Measurements from ENCODE around the gene PHYKPL. TPM values are rescaled to one million over a fixed set of nuclear protein-coding genes. Genes with fewer than 3 reads are reported as not detected.

PHYKPL gene
- polyA plus RNA-seq, 1 donor (not counting 4 experiments of a cell fraction or from before 2014, with no cell fraction given): 38.8 TPM

GRCh38 chr5:178215280-178216002, 17.2 kb downstream of the PHYKPL start:
- FAIRE-seq: no peak
- no peak overlapping the region for H3K9ac ChIP-seq (ENCODE audit: control insufficient read depth, extremely low read depth, insufficient read depth, low read length)
- H3K27ac ChIP-seq (ENCODE audit: control insufficient read depth, insufficient read depth, low read length): no peak overlapping the region
- peaks cover 19% of the 10 kb centered on the region for H4K20me1 ChIP-seq (ENCODE audit: control insufficient read depth, extremely low read depth, insufficient read depth, low read length)
- H2AFZ ChIP-seq (ENCODE audit: control insufficient read depth, low read length): no peak overlapping the region
- no peak for TF ChIP-seq CTCF (optimal IDR thresholded peaks at IDR 0.05 in 1 of 3, IDR thresholded peaks at IDR 0.05 in 1 of 3, conservative IDR thresholded peaks at IDR 0.05 in 1 of 3; ENCODE audit: extremely low read depth in 1 of 3, insufficient read depth in 2 of 3, low read length in 3 of 3)
- no peak for TF ChIP-seq EZH2 (IDR thresholded peaks at IDR 0.05; ENCODE audit: low read length)
- H3K4me1 ChIP-seq (ENCODE audit: control insufficient read depth, extremely low read depth, insufficient read depth, low read length): no peaks in the 10 kb centered on the region
- dilution Hi-C loops (cut with MboI; ENCODE audit: extremely low pct_ligation_motif_present, low sequenced_read_pairs): no loop called here
- H3K9me1 ChIP-seq (ENCODE audit: control insufficient read depth, extremely low read depth, insufficient read depth, low read length): peaks cover 4% of the 10 kb centered on the region
- H3K79me2 ChIP-seq (ENCODE audit: control insufficient read depth, insufficient read depth, low read length): no peaks in the 10 kb centered on the region
- H3K36me3 ChIP-seq (ENCODE audit: control insufficient read depth in 2 of 2, extremely low read depth in 1 of 2, insufficient read depth in 2 of 2, low read length in 2 of 2): peaks cover 30 to 38% of the 10 kb centered on the region in 2 experiments
- no peaks in the 10 kb centered on the region for H3K9me3 ChIP-seq (ENCODE audit: control insufficient read depth, low read depth, low read length)
- no peaks in the 10 kb centered on the region for H3K27me3 ChIP-seq (ENCODE audit: control insufficient read depth, extremely low read depth, insufficient read depth, low read length)
- H3K4me2 ChIP-seq (ENCODE audit: control insufficient read depth, extremely low read depth, insufficient read depth, low read depth, low read length): no peak overlapping the region
- no peak overlapping the region for H3K4me3 ChIP-seq (ENCODE audit: control insufficient read depth in 2 of 3, extremely low read depth in 1 of 3, insufficient read depth in 2 of 3, low read depth in 1 of 3, low read length in 3 of 3)
- DNase-seq (ENCODE audit: low read depth, low spot score): no peak

- H2AFZ ChIP-seq (ENCODE audit: control insufficient read depth, low read length): no peak overlapping the region
- H3K27me3 ChIP-seq (ENCODE audit: control insufficient read depth, extremely low read depth, insufficient read depth, low read length): no peaks in the 10 kb centered on the region
- H3K9ac ChIP-seq (ENCODE audit: control insufficient read depth, extremely low read depth, insufficient read depth, low read length): no peak overlapping the region
- H3K36me3 ChIP-seq (ENCODE audit: control insufficient read depth in 2 of 2, extremely low read depth in 1 of 2, insufficient read depth in 2 of 2, low read length in 2 of 2): peaks cover 41 to 46% of the 10 kb centered on the region in 2 experiments
- H3K4me2 ChIP-seq (ENCODE audit: control insufficient read depth, extremely low read depth, insufficient read depth, low read depth, low read length): no peak overlapping the region
- no peak overlapping the region for H3K27ac ChIP-seq (ENCODE audit: control insufficient read depth, insufficient read depth, low read length)
- TF ChIP-seq CTCF (optimal IDR thresholded peaks at IDR 0.05 in 1 of 3, IDR thresholded peaks at IDR 0.05 in 1 of 3, conservative IDR thresholded peaks at IDR 0.05 in 1 of 3; ENCODE audit: extremely low read depth in 1 of 3, insufficient read depth in 2 of 3, low read length in 3 of 3) (no peak), EZH2 (IDR thresholded peaks at IDR 0.05; ENCODE audit: low read length) (no peak)
- H3K9me3 ChIP-seq (ENCODE audit: control insufficient read depth, low read depth, low read length): no peaks in the 10 kb centered on the region
- dilution Hi-C loops (cut with MboI; ENCODE audit: extremely low pct_ligation_motif_present, low sequenced_read_pairs): no loop called here
- H3K9me1 ChIP-seq (ENCODE audit: control insufficient read depth, extremely low read depth, insufficient read depth, low read length): peaks cover 4% of the 10 kb centered on the region
- no peaks in the 10 kb centered on the region for H3K4me1 ChIP-seq (ENCODE audit: control insufficient read depth, extremely low read depth, insufficient read depth, low read length)
- no peak overlapping the region for H3K4me3 ChIP-seq (ENCODE audit: control insufficient read depth in 2 of 3, extremely low read depth in 1 of 3, insufficient read depth in 2 of 3, low read depth in 1 of 3, low read length in 3 of 3)
- peaks cover 3% of the 10 kb centered on the region for H3K79me2 ChIP-seq (ENCODE audit: control insufficient read depth, insufficient read depth, low read length)
- no peak for DNase-seq (ENCODE audit: low read depth, low spot score)
- FAIRE-seq: no peak
- H4K20me1 ChIP-seq (ENCODE audit: control insufficient read depth, extremely low read depth, insufficient read depth, low read length): peaks cover 25% of the 10 kb centered on the region
Observed at GRCh38 chr5:178214160-178214803, 18.3 kb downstream of the PHYKPL start.
